NCI-H128 (cell line): ENCODE measurements around the gene LRRC59.
"Not testable (repeated sequence)": the region's sequence is repeated elsewhere in the genome, so short reads cannot be mapped to it uniquely, and the experiment has no call there.

Experiments used
- DNase-seq: peaks from one replicate; lab custom pipeline; 2025; ENCODE audit not compliant: unreplicated experiment; lab: John Stamatoyannopoulos, UW

LRRC59 gene

DNA sequence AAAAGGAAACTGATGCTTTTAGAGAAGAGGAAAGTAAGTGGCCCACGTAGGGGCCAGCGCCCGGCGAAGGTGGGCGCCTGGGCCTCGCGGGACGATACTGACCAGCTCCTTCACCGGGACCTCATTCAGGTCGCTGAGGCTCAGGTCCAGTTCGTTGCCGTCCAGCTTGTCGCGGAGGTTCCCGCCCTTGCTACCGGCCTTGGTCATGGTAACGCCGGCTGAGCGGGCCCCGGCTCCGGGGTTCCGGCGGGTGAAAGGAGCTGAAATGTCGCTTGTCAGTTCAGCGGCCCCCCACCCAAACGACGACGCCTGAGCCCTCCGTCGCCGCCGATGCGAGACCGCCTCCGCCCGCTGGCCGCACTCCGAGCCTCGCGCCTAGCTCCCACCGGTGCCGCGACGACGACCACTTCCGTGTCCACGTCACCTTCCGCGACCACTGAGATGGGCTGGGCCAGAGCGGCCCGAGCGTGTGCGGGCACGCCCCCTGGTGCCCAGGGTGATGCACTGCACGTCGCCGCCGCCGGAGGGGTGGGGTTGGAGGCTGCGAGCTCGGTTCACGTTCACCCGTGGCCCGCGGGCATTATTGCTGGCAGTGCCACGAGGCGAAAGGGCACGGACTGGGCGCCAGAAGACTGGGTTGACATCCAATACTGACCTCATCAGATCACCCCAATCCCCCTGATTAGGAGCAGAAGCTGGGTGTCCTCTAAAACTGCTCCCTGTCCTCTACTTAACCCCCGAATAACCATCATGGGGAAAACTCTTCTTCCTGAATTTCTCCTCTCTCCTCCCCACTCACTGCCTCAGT, at the start of gene LRRC59:
LRRC59 (minus strand) TSS at position 413 of the 808 bp plus-strand sequence; CDS start at position 207, 206 bp downstream.
- peak; percentile 4 for DNase-seq

- DNase-seq: no peak
Observed at GRCh38 chr17:50445730-50446325, 48.5 kb upstream of the LRRC59 start.

- no peak for DNase-seq
Observed at GRCh38 chr17:50444841-50445715, 47.8 kb upstream of the LRRC59 start.

DNA sequence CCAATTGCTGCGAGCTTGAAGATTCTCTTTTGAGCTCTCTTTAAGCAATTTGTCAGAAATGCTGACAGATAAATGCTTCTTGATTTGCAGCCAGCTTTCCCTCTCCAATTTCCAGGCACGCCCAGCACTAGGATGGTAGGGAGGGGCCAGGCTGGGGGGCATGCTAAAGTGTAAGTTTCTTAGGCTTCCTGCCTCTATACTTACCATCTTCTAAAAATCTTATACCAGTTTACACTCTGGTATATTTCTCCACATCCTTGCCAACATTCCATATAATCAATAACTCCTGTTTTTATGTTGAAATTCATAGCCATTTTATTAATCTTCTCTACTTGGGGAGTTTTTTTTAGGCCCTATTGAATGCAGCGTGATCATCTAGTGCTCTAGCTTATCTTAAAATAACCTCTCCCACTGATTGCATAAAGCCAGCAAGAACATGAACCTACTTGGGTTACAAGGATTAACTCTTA, 46.2 kb upstream of the LRRC59 start:
- DNase-seq: no peak

DNA sequence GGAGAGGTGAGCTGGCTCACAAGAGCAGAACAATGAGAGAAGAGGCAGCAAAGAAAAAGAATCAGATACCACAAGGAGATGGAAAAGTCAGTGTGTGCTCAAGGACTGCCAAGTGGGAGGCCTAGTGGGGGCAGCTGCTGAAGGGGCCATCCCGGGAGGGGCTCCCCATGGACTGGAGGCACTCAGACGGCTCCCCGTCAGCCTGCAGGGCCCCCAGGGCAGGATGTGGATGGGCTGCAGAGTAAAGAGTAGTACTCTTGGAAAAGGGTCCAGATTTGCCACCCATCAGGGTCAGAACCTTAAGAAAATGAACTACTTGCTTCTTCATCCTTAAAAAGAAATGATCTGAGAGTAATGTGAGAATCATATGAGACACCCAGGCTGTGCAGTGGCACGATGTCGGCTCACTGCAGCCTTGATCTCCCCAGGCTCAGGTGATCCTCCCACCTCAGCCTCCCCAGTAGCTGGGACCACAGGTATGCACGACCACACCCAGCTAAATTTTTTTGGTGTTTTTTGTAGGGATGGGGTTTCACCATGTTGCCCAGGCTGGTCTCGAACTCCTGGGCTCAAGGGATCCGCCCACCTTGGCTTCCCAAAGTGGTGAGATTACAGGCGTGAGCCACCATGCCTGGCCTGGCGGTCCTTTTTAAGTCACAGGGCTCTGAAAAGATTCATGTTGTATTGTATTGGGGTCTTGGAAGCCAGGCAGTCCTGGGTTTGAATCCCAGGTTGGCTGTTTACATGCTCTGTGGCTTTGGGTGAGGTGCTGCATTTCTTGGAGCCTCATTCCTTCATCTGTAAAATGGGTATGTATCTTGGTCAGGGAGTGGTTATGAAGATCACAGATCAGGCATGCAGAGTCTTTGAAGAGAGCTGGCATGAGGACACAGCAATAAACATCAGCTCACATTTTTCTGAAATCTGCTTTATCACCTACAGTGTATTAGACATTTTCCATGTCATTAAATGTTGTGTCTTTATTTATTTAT, 43.8 kb upstream of the LRRC59 start:
- no peak for DNase-seq

GRCh38 chr17:50440172-50440837, 43.0 kb upstream of the LRRC59 start:
- no peak for DNase-seq

- DNase-seq: no peak
Observed at GRCh38 chr17:50439008-50439407, 41.7 kb upstream of the LRRC59 start.

DNA sequence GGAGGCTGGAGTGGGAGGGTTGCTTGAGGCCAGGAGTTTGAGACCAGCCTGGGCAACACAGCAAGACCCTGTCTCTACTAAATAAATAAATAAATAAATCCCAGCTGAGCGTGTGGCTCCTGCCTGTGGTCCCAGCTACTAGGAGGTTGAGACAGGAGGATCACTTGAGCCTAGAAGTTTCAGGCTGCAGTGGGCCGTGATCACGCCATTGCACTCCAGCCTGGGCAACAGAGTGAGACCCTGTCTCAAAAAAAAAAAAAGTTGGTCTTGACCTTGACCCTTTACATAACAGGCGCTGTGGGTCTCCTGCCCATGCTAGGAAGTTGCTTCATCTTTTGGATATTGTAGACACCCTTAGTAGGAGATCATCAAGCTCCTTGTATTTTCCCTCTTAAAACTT, 40.1 kb upstream of the LRRC59 start:
- DNase-seq: no peak

GRCh38 chr17:50432125-50432762, 34.9 kb upstream of the LRRC59 start:
- no peak for DNase-seq

DNA sequence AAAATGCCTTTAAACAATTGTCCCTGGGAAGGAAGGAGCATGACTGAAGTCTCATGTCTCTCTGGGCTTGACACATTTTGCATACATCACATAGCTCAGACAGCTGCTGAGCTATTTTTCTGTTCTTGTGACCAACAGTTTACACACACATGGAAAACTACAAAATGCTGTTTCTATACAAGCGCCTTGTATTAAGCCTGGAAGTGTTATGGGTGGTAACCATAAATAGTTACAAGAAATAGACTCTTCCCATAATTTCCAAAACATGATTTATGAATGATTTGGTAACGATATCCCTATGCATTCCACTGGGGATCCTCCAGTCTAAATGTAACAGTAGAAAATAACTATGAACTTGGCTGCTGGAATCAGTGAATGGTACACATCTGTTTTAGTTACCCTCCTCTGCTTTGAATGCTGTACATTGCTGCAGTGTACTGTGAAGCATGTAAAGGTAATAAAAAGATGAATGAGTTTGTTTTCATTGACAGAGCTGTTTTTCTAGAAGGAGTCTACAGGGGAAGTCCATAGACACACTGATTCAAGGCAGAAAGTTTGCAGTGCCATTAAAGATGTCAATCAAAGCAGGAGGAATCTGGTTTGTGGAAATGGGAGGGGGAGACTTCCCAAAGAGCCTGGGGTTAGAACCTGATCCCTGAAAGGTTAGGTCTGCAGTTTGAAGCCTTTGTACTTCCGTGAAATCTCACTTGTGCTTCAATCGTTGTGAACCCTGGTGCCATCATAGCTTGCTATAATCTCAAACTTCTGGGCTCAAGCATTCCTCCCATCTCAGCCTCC, 33.7 kb upstream of the LRRC59 start:
- no peak for DNase-seq

DNA sequence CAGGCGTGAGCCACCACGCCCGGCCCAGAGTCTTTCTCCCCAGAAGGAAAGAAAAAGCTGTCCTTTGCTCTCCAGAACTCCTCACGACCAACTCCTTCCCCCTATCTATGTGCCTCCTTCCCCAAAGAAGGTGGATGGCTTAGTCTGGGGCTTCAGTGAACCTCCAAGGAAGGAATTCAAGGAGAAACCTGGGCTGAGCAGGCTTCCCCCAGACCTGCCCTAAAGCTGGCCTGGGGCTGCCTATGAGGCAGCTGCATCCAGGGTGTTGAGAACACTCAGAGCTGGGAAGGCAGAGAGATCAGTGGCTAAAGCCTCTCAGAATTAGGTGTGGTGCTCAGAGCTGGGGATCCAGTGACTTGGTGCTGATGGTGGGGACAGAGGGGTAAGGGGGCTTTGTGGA, 32.5 kb upstream of the LRRC59 start:
- DNase-seq: no peak

GRCh38 chr17:50428831-50429424, 31.6 kb upstream of the LRRC59 start:
- no peak for DNase-seq

DNA sequence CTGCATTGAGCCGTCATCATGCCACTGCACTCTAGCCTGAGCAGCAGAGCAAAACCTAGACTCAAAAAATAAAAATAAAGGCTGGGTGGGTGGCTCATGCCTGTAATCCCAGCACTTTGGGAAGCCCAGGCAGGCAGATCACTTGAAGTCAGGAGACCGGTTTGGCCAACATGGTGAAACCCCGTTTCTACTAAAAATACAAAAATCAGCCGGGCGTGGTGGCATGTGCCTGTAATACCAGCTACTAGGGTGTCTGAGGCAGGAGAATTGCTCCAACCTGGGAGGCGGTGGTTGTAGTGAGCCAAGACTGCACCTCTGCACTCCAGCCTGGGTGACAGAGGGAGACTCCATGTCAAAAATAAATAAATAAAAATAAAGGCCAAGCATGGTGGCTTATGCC, 30.8 kb upstream of the LRRC59 start:
- not testable (repeated sequence) for DNase-seq

GRCh38 chr17:50426814-50427787, 29.8 kb upstream of the LRRC59 start:
- no peak for DNase-seq

DNA sequence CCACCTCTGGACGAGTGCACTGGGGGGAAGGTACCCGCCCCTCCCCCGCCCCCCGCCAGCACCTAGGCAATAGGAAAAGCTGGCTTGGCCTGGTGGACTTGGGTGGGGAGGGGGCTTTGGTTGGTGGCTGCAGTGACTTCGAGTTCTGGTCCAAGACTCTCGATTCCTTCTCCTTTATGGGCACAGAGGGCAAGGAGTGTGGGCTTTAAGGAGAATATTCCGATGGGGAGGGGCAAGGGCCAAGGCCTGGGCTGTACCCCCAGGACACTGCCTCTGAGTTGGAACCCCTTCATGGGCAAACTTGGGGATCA, 29.1 kb upstream of the LRRC59 start:
- no peak for DNase-seq

- no peak for DNase-seq
Observed at GRCh38 chr17:50425682-50426471, 28.6 kb upstream of the LRRC59 start, which contains the start of gene ACSF2. TSS of gene ACSF2 (plus strand) at chr17:50426218. CDS start at chr17:50426262, 44 bp downstream.
